Peyer's patch (tissue), 4 donors: ENCODE measurements around the gene KLHL6.

ENCODE experiments used
- POLR2A ChIP-seq, 2 donors: fragments of 450-650 bp; IDR thresholded peaks; one replicate each; pipeline ENCODE4 v1.5.1; 2017; ENCODE audit warnings: antibody characterized with exemption in 2 of 2, mild to moderate bottlenecking in 2 of 2, moderate library complexity in 2 of 2
- TF ChIP-seq, protein P1 (sequence below), 6 experiments: fragments of 450-650 bp in 4 of 6; fragments of 200-600 bp in 2 of 6; sonication (generic) in 1 of 6; IDR thresholded peaks; one replicate each; pipeline ENCODE4 v1.5.1; 2017 to 2019; ENCODE audit warnings: antibody characterized with exemption in 6 of 6, mild to moderate bottlenecking in 3 of 6, moderate library complexity in 1 of 6

DNA sequence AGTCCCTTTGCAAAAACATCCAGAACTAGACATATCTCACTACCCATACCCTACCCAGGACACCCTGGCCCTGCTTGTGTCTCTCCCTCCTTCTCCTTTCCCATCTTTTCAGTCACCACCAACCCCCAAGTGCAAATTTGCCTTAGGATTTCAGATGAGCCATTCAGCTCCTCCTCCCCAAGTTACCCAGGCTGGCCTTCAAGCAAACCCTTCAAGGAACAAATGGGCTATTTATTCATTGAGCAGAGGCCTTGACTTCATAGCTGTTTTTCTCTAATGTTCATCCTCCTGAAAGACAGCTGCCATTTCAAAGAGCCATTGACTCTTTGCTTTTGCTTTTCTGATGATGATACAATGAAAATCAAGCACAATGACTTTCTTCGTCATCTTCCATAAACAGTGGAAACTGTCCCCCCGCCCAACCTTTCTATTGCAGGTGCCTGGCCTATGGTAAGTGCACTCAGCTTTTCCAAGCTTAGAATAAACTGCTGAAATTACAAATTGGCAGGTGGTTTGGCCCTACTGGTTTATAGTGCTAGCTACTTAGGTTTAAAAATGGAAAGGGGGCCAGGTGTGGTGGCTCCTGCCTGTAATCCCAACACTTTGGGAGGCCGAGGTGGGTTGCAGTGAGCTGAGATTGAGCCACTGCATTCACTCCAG lies 26.1 kb upstream of the KLHL6 start:
- no peak for TF ChIP-seq POLR2A (IDR thresholded peaks at IDR 0.05)
- TF ChIP-seq, protein P1, sequence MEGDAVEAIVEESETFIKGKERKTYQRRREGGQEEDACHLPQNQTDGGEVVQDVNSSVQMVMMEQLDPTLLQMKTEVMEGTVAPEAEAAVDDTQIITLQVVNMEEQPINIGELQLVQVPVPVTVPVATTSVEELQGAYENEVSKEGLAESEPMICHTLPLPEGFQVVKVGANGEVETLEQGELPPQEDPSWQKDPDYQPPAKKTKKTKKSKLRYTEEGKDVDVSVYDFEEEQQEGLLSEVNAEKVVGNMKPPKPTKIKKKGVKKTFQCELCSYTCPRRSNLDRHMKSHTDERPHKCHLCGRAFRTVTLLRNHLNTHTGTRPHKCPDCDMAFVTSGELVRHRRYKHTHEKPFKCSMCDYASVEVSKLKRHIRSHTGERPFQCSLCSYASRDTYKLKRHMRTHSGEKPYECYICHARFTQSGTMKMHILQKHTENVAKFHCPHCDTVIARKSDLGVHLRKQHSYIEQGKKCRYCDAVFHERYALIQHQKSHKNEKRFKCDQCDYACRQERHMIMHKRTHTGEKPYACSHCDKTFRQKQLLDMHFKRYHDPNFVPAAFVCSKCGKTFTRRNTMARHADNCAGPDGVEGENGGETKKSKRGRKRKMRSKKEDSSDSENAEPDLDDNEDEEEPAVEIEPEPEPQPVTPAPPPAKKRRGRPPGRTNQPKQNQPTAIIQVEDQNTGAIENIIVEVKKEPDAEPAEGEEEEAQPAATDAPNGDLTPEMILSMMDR (IDR thresholded peaks at IDR 0.05): no peak
